ENCODE data around the gene MRPS25. TPM values are rescaled to one million over a fixed set of nuclear protein-coding genes. Genes with fewer than 3 reads are reported as not detected.

MRPS25 gene
- total RNA-seq, 1 donor from 2014 or later, result 30.8 TPM

- DNase-seq (ENCODE audit: low read depth), result no peak
Measured at GRCh38 chr3:15083252-15083651, 18.1 kb upstream of the MRPS25 start.

DNA sequence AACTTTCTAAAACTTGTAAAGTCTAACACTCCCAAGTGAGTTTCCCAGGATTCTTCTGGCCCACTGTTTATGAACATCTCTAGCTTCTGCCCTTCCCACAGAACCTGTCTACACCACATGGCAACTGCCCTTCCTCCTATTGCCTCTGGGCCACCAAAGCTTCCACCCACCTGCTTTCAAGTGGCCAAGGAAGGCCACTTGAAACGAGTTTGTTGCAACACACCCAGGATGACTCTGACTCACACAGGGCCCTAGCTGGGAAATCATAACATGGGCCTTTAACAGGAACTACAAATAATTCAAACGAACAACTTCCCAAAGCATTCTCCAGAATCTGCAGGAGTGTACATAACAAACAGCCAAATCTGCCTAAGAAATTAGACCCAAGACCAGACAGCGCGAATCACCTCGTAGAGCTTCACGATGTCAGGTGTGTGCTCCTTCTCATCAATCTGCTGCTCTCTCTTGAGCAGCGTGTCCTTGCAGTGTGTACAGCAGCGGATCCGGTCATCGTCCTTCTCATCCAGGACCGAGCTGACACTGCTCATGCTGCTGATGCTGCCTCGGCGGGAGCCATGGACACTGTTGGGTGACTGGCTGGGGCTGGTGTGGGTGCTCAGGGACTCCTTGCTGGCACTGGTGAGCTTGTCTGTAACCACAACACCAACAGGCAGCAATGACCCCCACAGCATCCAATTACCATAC is 17.0 kb upstream of the MRPS25 start:
- peak; percentile 52 for DNase-seq (ENCODE audit: low read depth)

DNA sequence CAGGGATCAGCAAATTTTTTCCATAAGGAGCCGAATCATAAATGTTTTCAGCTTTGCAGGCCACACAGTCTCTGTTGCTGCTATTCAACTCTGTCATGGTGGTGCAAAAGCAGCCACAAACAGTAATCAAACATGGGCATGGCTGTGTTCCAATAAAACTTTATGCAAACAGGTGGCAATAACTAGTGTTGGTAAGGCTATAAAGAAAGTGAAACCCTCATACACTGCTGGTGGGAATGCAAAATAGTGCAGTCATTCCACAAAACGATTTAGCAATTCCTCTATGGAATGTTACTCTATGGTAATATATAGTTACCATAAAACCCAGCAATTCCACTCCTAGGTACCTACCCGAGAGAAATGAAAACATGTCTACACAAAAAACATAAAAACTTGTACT is 14.0 kb upstream of the MRPS25 start:
- DNase-seq (ENCODE audit: low read depth), result no peak

DNA sequence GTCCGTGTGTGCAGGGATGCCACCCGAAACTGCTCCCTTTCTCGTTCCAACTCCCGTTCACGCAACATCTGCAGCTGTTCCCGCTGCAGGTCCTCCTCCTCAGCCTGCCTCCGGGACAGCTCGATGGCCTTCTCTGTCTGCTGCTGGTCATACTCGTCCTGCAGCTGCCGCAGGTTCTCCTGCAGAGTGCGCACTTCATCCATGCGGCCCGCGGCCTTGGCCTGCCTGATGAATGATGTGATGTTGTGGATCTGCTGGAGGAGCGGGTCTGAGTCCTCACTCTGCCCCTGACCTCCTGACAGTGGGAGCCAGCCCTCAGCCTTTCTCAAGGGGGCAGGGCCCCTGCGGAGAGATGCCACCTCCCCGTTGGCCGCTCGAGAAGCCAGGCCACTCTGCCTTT is 9.4 kb upstream of the MRPS25 start:
- DNase-seq (ENCODE audit: low read depth), result no peak

- no peak for DNase-seq (ENCODE audit: low read depth)
Measured at GRCh38 chr3:15071699-15072098, 6.6 kb upstream of the MRPS25 start.

DNA sequence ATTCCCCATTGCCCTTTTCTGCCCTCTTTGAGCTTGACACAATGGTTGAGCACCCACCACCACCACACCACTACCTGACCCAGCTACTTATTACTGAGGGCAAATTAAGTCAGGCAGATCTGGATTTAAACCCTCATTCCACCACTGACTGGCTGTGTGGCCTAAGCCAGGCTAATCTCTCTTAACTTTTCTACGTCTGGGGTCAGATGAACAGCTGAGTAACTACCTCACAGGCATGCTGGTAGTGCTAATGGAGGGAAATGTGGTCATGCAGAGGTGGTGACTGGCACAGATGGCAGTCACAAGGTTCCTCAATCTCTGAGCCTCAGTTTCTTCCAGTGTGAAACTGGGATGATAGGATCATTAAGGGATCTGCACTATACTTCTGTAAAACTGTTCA is 4.3 kb upstream of the MRPS25 start:
- peak; percentile 59 for DNase-seq (ENCODE audit: low read depth)

GRCh38 chr3:15066467-15066866 is 1.4 kb upstream of the MRPS25 start:
- no peak for DNase-seq (ENCODE audit: low read depth)

DNA sequence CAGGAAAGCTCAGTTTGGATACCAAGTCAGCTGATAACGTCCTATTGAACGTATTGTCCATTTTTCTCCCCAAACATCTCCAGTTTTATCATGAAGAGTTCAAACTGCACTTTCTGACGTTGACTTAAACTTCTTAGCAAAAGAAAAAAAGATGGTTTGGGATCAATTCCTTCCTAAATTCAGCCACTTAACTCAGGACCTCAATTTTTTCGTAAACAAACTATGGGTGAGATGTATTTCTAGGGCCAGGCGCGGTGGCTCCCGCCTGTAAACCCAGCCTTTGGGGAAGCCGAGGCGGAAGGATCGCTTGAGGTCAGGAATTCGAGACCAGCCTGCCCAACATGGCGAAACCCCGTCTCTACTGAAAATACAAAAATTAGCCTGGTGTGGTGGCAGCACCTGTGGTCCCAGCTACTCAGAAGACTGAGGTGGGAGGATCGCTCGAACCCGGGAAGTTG is 464 bp upstream of the MRPS25 start:
- DNase-seq (ENCODE audit: low read depth), result no peak

DNA sequence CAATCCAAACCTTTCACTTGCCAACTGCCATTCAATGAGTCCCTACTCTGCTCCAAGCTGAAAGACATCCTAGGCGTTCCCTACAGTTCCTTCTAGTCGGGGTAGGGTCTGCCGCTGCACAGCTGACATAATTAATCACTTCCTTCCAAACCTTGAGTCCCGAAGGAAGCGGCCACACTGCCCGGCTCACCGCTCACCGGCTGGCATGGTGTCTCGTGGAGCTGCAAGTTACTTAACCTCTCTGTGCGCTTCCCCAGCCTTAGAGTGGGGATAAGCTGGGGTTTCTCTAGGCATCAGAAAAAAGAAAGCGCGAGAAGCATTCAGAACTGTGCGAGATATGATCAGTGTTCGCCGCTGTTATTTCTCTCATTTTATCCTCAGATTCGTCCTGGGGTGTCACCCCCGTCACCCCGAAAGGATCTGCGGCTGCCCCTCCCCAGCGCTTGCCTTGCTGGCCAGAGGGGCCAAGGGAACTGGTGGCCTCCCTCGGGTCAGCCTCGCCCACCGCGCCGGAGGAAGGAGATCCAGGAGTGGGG is 748 bp downstream of the MRPS25 start:
- DNase-seq (ENCODE audit: low read depth), result no peak

DNA sequence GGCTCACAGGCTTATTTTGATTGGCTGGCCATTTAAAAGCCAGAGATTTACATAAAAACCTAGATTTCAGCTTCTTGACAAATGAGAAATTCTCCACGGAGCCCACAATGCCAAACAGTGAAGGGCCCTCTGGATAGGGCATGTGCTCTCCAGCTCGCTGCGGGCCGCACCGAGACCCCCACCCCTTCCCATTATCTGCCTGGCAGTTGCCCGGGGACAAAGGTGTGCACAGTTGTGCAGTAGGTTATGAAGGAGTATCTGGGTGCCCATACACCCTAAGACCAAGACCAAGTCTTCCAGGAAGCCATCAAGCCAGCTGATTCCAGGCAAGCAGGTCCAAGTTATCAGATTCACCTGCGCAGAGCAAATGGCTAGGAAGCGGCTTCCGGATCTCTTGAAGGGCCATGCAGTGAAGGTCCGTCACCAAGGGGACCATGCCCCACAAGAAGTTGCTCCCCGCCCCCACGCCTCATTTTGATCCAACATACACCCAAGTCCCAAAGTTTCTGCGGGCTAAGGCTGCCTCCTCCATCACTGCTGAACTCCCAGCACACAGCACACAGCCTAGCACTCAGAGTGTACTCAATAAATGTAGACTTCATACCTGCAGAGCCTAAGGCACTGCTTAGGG is 1.3 kb downstream of the MRPS25 start:
- no peak for DNase-seq (ENCODE audit: low read depth)

- no peak for DNase-seq (ENCODE audit: low read depth)
Measured at GRCh38 chr3:15063238-15063637, 1.9 kb downstream of the MRPS25 start.

DNA sequence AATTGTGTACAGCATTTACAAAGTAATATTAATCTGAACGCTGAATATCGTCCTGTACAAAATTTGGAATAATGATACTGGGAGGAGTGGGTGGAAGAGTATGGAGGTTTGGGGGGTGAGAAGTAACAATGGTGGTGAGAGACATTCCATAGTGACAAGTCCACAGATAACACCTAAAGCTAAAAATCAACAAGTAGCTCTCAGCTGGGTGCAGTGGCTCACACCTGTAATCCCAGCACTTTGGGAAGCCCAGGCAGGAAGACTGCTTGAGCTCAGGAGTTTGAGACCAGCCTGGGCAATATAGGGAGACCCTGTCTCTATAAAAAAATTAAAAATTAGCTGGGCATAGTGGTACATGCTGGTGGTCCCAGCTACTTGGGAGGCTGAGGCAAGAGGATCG is 5.1 kb downstream of the MRPS25 start:
- no peak for DNase-seq (ENCODE audit: low read depth)

DNA sequence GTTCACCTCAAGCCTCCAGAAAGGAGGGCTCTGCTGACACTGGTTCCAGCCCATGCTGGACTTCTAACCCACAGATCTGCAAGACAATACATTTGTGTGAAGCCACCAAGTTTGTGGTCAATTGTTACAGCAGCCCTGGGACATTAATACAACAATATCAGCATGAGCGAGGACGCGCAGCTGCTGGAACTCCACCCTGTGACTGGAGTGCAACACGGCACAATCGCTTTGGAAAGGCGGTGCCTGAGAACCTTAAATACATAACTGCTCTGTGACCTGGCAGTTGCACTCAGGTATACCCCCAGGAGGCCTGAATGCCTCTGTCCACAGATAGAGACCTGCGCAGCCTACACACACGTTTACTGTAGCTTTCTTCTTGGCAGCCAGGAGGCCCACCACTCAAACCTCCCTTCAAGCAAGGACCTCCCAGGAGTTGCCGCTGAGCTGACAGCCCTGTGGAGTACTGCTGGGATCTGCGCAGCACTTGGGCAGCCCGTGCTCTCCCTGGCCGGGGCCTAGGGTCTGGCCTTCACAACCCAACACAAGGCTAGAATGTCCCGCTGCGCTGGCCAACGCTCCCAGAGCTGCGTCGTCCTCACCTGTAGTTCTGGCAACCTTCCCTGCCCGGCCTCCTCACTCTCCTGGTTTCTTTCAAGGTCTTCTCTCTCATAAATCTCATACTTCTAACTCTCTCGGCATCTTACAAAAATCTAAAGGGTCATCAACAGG is 8.3 kb downstream of the MRPS25 start:
- DNase-seq (ENCODE audit: low read depth), result peak; percentile 36

GRCh38 chr3:15055019-15055557 is 10.0 kb downstream of the MRPS25 start:
- DNase-seq (ENCODE audit: low read depth), result peak; percentile 45

DNA sequence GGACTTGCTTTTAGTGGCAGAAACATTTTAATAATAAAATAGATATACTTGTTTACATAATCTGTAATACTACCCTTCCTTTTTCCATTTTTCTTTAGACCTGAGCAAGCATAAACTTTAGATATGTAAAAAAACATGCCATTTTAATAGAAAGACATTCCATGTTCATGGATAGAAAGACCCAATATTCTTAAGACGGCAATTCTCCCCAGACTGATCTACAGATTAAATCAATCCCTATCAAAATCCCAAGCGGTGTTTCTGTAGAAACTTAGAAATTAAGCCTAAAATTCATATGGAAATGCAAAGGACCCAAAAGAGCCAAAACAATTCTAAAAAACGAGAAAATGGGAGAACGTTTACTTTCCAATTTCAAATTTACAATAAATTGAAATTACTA is 11.6 kb downstream of the MRPS25 start:
- no peak for DNase-seq (ENCODE audit: low read depth)

DNA sequence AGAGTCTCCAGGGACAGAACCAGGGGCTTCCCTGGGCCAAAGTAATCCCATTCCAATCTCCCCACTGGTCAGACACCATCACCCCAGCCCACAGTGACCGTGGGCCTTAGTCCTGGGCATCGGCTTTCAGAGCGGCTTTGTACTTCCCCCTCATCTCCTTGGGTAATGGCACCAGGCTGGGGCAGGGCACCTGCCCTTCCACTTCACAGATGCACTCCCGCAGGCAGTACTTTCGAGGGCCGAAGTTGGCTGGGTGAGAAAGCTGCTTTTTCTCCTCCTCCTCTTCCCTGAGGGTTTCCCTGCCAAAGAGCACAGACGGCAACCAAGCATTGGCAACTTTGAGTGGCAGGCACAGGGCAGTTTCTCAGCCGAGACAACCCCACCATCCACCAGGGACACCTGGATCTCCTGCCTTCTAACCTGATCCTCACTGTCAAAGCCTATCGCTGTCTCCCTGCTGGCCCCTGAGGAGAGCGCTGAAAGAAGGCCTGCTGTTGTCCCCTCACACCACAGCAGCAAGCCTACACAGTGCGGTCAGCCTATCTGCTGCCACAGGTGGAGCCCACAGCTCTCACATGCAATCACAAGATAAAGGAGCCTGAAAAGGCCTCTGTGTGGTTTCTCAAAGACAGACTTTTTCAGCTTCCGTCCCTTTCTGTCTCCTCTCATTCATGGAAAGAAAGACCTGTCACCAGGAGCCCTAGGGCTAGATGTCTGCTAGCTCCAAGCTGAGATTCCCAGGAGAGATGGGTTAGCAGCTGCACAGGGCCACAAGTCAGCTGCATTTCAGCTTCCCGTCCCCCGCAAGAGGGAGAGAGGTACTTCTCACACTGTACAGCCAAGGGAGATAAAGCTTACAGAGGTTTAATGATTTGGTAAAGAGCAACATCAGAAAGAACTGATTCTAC is 12.5 kb downstream of the MRPS25 start:
- DNase-seq (ENCODE audit: low read depth), result peak; percentile 70

GRCh38 chr3:15051531-15051930 is 13.6 kb downstream of the MRPS25 start:
- peak; percentile 29 for DNase-seq (ENCODE audit: low read depth)

- DNase-seq (ENCODE audit: low read depth), result no peak
Measured at GRCh38 chr3:15050405-15051092, 14.6 kb downstream of the MRPS25 start.

DNA sequence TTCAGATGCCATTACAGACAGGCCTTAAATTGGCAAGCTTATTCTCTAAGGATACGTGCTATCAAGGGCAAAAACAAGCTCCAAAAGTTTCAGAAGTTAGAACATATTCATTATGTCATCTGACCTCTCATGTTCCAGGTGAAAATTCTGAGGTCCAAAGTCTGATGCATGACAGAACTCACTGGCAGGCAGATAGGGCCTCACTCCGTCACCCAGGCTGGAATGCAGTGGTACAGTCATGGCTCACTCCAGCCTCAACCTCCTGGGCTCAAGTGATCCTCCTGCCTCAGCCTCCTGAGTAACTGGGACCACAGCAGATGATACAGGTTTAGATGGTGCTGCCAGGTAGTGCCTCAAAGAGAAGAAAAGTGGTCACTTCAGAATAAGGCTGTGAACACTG is 15.5 kb downstream of the MRPS25 start:
- DNase-seq (ENCODE audit: low read depth), result no peak

GRCh38 chr3:15045667-15046066 is 19.4 kb downstream of the MRPS25 start:
- no peak for DNase-seq (ENCODE audit: low read depth)
